Measurements from ENCODE around the gene KCNQ2.

The KCNQ2 gene

DNA sequence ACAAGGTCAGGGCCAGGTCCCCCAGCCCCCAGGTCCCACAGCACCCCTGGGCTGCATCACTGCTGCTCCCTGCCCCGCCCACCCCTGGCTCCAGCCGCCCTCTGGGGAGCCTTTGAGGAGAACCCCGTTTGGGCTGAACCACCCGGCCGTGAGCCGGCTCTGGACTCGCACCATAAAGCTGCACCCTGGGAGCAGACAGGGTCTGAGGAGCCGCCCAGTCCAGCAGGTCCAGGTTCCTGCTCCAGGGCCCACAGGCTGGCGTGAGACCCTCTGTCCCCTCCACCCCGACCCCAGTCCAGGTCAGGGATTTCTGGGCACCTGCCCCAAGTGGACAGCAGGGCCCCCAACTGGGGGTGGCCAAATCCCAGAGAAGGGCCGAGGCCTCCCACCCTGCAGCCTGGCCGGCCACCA, 119.6 kb downstream of the KCNQ2 start:
- H3K27ac ChIP-seq: no peak overlapping the region
- no peak for TF ChIP-seq ZFX (IDR thresholded peaks at IDR 0.05)
- TF ChIP-seq, protein P1, sequence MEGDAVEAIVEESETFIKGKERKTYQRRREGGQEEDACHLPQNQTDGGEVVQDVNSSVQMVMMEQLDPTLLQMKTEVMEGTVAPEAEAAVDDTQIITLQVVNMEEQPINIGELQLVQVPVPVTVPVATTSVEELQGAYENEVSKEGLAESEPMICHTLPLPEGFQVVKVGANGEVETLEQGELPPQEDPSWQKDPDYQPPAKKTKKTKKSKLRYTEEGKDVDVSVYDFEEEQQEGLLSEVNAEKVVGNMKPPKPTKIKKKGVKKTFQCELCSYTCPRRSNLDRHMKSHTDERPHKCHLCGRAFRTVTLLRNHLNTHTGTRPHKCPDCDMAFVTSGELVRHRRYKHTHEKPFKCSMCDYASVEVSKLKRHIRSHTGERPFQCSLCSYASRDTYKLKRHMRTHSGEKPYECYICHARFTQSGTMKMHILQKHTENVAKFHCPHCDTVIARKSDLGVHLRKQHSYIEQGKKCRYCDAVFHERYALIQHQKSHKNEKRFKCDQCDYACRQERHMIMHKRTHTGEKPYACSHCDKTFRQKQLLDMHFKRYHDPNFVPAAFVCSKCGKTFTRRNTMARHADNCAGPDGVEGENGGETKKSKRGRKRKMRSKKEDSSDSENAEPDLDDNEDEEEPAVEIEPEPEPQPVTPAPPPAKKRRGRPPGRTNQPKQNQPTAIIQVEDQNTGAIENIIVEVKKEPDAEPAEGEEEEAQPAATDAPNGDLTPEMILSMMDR (conservative IDR thresholded peaks at IDR 0.05): no peak

DNA sequence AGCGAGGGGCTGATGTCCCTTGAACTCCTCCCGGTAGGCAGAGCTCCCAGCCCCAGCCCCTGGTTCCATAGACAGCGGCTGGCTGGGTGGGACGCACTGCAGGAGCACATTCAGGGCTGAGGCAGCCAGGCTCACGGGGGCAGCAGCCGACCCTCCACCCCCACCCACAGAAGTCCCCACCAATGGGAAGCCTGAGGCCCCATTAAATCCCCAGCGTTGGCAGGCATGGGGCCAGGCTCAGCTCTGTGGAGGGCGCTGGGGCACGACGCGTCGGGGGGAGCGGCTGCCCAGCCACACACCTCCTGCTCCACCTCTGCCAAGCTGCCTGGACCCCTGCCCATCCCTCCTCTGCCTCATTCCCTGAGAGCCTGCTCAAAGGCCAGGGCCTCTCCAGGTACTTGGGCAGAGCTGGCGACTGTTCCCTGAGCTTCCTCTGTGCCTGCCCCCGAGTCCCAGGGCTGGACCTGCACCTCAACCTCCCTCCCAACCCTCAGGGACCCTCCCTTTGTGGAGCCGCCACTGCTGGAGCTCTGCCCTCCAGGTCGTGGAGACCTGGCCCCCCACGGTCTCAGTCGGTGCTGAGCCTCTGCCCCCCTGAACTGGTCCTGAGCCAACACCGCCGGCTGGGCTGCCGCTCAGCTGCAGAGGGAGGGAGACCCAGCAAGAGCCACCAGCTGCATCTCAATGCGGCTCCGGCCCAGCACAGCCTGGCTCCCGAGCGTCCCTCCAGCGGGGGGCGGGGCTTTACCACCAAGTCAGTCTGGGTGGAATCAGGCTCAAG, 120.5 kb downstream of the KCNQ2 start:
- TF ChIP-seq, protein P1 (conservative IDR thresholded peaks at IDR 0.05): no peak
- no peak for TF ChIP-seq ZFX (IDR thresholded peaks at IDR 0.05)
- no peak overlapping the region for H3K27ac ChIP-seq

DNA sequence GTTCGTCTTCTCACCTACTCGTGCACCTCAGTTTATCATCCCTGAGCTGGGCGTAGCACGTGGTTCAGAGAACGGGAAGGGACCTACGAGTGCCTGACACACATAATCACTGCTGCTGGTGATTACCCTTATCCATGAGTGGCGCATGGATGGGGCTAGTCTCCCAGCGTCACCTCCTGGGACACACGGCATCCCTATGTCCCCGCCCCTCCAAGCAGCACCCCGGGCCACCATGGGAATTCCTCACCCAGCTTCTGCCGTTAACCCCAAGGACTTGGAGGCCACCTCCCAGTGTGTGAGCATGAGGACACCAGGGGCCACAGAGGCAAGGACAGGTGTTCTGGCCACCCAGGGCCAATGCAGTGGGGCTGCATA, 121.1 kb downstream of the KCNQ2 start:
- H3K27ac ChIP-seq: no peak overlapping the region
- no peak for TF ChIP-seq ZFX (IDR thresholded peaks at IDR 0.05)
- TF ChIP-seq, protein P1 (conservative IDR thresholded peaks at IDR 0.05): no peak

GRCh38 chr20:63350597-63351325, 121.7 kb downstream of the KCNQ2 start:
- no peak overlapping the region for H3K27ac ChIP-seq

More at GRCh38 chr20:63350597-63351325, 121.7 kb downstream of the KCNQ2 start:
- no peak for TF ChIP-seq ZFX (IDR thresholded peaks at IDR 0.05)
- TF ChIP-seq, protein P1 (conservative IDR thresholded peaks at IDR 0.05): no peak
